Epithelial cell of proximal tubule (primary cell): ENCODE results near the gene CD58. TPM values are rescaled to one million over a fixed set of nuclear protein-coding genes. Genes with fewer than 3 reads are reported as not detected.
"Not testable (repeated sequence)": the region's sequence is repeated elsewhere in the genome, so short reads cannot be mapped to it uniquely, and the experiment has no call there.

Experiments used
- DNase-seq: peaks from one replicate; pipeline ENCODE4 v3.0.0-alpha.2; 2011; ENCODE audit warnings: low read depth
- H3K4me3 ChIP-seq: 2 replicates; pipeline ENCODE4 v1.5.1; 2011; ENCODE audit warnings: low read depth, mild to moderate bottlenecking, low read length
- total RNA-seq: library from RNA; depleted of rRNA; stranded (reverse); fragments of >200 nt; gene quantifications from 2 replicates; pipeline ENCODE4 v1.2.3, GENCODE V29; 2015
- TF ChIP-seq, protein P1 (sequence below): conservative IDR thresholded peaks from 2 replicates; pipeline ENCODE4 v1.5.1; 2012; ENCODE audit warnings: low read depth, mild to moderate bottlenecking, low read length

Gene CD58
- total RNA-seq, 1 donor from 2014 or later = 14.2 TPM

DNA sequence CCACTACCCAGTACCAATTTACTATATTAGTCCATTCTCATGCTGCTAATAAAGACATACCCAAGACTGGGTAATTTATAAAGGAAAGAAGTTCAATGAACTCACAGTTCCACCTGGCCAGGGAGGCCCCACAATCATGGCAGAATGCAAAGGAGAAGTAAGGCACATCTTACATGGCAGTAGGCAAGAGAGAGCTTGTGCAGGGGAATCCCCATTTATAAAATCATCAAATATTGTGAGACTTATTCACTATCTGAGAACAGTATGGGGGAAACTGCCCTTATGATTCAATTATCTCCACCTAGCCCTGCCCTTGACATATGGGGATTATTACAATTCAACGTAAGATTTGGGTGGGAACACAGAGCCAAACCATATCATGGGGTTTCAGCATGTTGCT lies 6.4 kb downstream of the CD58 start:
- H3K4me3 ChIP-seq = no peak overlapping the region
- TF ChIP-seq, protein P1, sequence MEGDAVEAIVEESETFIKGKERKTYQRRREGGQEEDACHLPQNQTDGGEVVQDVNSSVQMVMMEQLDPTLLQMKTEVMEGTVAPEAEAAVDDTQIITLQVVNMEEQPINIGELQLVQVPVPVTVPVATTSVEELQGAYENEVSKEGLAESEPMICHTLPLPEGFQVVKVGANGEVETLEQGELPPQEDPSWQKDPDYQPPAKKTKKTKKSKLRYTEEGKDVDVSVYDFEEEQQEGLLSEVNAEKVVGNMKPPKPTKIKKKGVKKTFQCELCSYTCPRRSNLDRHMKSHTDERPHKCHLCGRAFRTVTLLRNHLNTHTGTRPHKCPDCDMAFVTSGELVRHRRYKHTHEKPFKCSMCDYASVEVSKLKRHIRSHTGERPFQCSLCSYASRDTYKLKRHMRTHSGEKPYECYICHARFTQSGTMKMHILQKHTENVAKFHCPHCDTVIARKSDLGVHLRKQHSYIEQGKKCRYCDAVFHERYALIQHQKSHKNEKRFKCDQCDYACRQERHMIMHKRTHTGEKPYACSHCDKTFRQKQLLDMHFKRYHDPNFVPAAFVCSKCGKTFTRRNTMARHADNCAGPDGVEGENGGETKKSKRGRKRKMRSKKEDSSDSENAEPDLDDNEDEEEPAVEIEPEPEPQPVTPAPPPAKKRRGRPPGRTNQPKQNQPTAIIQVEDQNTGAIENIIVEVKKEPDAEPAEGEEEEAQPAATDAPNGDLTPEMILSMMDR = no peak
- DNase-seq = no peak

DNA sequence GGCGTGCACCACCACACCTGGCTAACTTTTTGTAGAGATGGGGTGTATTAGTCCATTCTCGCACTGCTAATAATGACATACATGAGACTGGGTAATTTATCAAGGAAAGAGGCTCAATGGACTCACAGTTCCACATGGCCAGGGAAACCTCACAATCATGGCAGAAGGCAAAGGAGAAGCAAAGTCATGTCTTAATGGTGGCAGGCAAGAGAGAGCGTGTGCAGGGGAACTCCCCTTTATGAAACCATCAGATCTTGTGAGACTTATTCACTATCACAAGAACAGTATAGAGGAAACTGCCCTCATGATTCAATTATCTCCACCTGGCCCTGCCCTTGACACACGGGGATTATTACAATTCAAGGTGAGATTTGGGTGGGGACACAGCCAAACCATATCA lies 8.4 kb downstream of the CD58 start:
- not testable (repeated sequence) for DNase-seq, H3K4me3 ChIP-seq

DNA sequence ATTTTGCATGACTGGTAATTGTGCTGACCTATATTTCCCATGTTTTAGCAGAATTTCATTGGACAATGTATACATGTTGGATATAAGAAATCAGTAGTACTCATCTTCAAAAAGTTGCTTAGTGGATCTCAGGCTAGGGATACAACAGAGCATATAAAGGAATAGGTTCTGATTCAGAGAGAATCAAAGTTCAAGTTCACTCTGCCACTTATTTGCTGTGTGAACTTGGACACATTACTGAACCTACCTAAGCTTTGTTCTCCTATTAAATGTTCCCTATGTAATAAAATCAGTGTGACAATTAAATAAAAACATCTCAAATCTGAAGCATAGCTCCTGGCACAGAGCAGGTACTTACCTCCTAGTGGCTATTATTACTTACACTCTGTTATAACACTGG lies 9.3 kb downstream of the CD58 start:
- DNase-seq = no peak
- TF ChIP-seq, protein P1 = no peak

DNA sequence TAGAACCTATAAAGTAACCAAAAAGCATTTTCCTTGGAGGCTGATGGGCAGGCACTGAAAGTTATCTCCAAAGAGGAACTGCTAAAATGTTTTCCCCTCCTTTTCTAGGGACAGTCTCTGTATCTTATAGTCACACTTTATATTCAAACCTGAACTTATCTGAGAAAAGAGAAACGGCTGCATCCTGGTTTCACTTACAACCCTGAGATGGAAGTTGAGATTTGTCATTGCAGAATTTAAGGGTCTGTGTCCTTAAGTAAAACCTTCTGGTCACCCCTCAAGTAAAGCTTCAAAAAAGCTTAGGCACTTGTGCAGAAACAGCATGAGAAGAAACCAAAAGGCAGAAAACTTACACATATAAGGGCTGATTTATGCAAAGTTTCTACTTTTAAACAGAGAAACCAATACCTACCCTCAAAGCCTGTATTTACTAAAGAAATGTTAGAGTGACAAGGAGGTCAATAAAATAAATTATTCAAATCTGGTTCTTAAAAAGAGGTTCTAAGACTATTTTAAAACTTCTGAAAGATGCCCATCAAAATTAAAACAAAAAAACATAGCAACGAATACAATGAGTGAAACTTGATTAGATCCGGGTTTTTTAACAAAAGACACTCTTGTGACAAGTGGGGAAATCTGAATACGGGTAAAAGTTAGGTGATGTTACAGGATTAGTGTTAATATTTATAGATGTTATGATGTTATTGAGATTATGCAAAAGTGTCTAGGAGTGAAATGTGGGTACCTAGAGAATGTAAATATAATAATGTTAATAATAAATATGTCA lies 9.9 kb downstream of the CD58 start:
- TF ChIP-seq, protein P1 = no peak
- DNase-seq = no peak
- no peak overlapping the region for H3K4me3 ChIP-seq

More for the DNA sequence above, 9.3 kb downstream of the CD58 start:
- no peak overlapping the region for H3K4me3 ChIP-seq

DNA sequence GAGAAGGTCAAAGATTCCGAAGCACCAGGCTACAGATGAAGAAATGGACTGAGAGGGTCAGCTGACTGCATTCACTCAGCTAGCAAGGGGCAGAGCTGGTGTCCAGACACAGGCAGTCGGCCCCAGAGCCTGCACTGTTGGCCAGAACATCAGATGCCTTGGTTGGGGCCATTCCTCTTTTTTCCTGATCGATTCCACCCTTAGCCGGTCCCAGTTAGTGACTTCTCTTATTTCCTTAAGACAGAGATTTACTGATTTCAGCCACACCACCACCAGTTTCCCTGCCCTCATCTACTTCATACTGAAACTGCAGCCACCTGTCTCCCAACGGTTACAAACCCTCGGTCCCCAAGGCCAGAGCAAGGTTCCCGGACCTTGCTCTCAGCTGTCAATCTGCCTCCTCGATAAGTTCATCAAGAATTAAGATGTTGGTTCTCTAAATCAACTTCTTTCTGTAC lies 11.5 kb downstream of the CD58 start:
- H3K4me3 ChIP-seq = no peak overlapping the region
- TF ChIP-seq, protein P1 = no peak
- DNase-seq = no peak

DNA sequence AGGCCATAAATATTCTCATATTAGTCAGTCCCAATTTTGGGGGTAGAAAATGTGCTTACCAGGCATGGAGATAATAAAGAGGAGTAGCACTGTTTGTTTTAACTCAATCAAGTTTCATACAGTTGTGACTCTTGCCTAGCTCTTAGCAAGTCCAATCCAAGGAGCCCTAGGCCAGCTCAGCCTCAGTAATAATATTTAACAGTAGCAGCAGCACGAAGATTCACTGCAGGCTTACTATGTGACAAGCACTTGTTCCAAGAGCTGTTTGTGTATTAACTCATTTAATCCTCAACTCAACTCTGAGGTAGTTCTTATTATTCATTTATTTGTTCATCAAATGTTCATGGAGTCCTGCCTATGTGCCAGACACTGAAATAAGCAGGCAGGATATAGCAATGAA lies 12.3 kb downstream of the CD58 start:
- DNase-seq = no peak
- TF ChIP-seq, protein P1 = no peak
- H3K4me3 ChIP-seq = no peak overlapping the region

DNA sequence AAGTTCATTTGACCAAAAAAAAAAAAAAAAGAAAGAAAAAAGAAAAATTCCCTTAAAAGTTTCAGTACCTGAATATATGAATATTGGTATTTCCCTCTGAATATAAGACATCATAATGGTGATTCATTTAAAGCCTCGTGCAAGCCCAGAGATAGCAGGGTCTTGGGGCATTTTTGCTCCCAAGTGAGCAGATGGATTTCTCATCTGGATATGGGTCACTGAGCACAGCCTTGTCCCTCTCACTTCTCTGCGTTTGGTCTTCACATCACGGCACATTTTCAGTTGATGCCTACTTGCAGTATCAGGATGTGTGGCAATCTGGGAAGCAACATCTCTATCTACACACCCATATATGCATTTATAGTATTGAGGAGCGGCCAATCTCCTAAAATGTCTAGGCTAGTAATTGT lies 12.7 kb downstream of the CD58 start:
- DNase-seq = no peak
- no peak overlapping the region for H3K4me3 ChIP-seq
- TF ChIP-seq, protein P1 = no peak
